ENCODE data around the gene WFDC2.
A peak's percentile ranks its signal among the peaks of the same experiment; 100 is the strongest.

The WFDC2 gene

GRCh38 chr20:45509091-45509490 is 39.5 kb downstream of the WFDC2 start:
- Histone ChIP-seq H3K4ac (ENCODE audit: low read depth in 1 of 2, low read length in 2 of 2) (no peak overlapping the region), H2BK12ac (ENCODE audit: low read length in 2 of 2) (no peak overlapping the region), H2AFZ (ENCODE audit: low read depth, low read length) (no peak overlapping the region), H3K18ac (ENCODE audit: low read depth in 1 of 2, low read length in 2 of 2) (no peak overlapping the region), H4K8ac (ENCODE audit: low read length) (no peak overlapping the region), H2BK15ac (ENCODE audit: low read depth, poor library complexity, severe bottlenecking) (no peak overlapping the region), H3K9ac (ENCODE audit: low read length) (no peak overlapping the region), H3K79me1 (replicated peaks; ENCODE audit: low read length, poor library complexity, severe bottlenecking) (no peaks in the 10 kb centered on the region), H3K4me1 (ENCODE audit: control insufficient read depth, insufficient read depth, low read depth, low read length) (no peaks in the 10 kb centered on the region), H2BK5ac (ENCODE audit: low read depth, low read length, poor library complexity, severe bottlenecking) (no peak overlapping the region), H2AK5ac (ENCODE audit: low read length, severe bottlenecking) (no peak overlapping the region), H3K4me3 (ENCODE audit: insufficient read depth in 1 of 2, low read depth in 1 of 2, low read length in 2 of 2) (no peak overlapping the region), H3K14ac (ENCODE audit: low read length in 2 of 2) (no peak overlapping the region), H3K36me3 (ENCODE audit: control insufficient read depth in 1 of 2, insufficient read depth in 2 of 2, low read depth in 1 of 2, low read length in 2 of 2) (no peaks in the 10 kb centered on the region), H4K91ac (ENCODE audit: low read length) (no peak overlapping the region), H3K9me3 (ENCODE audit: control insufficient read depth, low read length) (no peaks in the 10 kb centered on the region), H3K23ac (ENCODE audit: low read length in 2 of 2) (no peak overlapping the region), H3K27ac (ENCODE audit: low read length, poor library complexity, severe bottlenecking) (no peak overlapping the region), H3K27me3 (ENCODE audit: control insufficient read depth in 1 of 2, insufficient read depth in 1 of 2, low read length in 2 of 2) (peaks cover 0 to 10% of the 10 kb centered on the region in 2 experiments), H3K4me2 (ENCODE audit: low read length, poor library complexity, severe bottlenecking) (no peak overlapping the region), H2BK120ac (ENCODE audit: low read depth, low read length) (no peak overlapping the region)
- no peak for DNase-seq
- WGBS, result 79% methylated on average over 4 of the region's 4 CpGs

GRCh38 chr20:45510242-45510862 is 40.8 kb downstream of the WFDC2 start:
- H3K18ac ChIP-seq (ENCODE audit: low read depth in 1 of 2, low read length in 2 of 2), result no peak overlapping the region
- no peak overlapping the region for H2BK12ac ChIP-seq (ENCODE audit: low read length in 2 of 2)
- no peak overlapping the region for H3K14ac ChIP-seq (ENCODE audit: low read length in 2 of 2)
- no peak overlapping the region for H3K4ac ChIP-seq (ENCODE audit: low read depth in 1 of 2, low read length in 2 of 2)
- H3K9me3 ChIP-seq (ENCODE audit: control insufficient read depth, low read length), result no peaks in the 10 kb centered on the region
- H3K4me1 ChIP-seq (ENCODE audit: control insufficient read depth, insufficient read depth, low read depth, low read length), result no peaks in the 10 kb centered on the region
- H3K36me3 ChIP-seq (ENCODE audit: control insufficient read depth in 1 of 2, insufficient read depth in 2 of 2, low read depth in 1 of 2, low read length in 2 of 2), result no peaks in the 10 kb centered on the region
- no peak overlapping the region for H3K27ac ChIP-seq (ENCODE audit: low read length, poor library complexity, severe bottlenecking)
- peak; percentile 3 for DNase-seq
- H3K4me2 ChIP-seq (ENCODE audit: low read length, poor library complexity, severe bottlenecking), result no peak overlapping the region
- no peak overlapping the region for H3K9ac ChIP-seq (ENCODE audit: low read length)
- 74% methylated on average over 5 of the region's 5 CpGs for WGBS
- peaks cover 0 to 15% of the 10 kb centered on the region in 2 experiments for H3K27me3 ChIP-seq (ENCODE audit: control insufficient read depth in 1 of 2, insufficient read depth in 1 of 2, low read length in 2 of 2)
- no peaks in the 10 kb centered on the region for H3K79me1 ChIP-seq (replicated peaks; ENCODE audit: low read length, poor library complexity, severe bottlenecking)
- H2BK120ac ChIP-seq (ENCODE audit: low read depth, low read length), result no peak overlapping the region
- H4K8ac ChIP-seq (ENCODE audit: low read length), result no peak overlapping the region
- no peak overlapping the region for H4K91ac ChIP-seq (ENCODE audit: low read length)
- no peak overlapping the region for H2AFZ ChIP-seq (ENCODE audit: low read depth, low read length)
- no peak overlapping the region for H2AK5ac ChIP-seq (ENCODE audit: low read length, severe bottlenecking)
- H3K23ac ChIP-seq (ENCODE audit: low read length in 2 of 2), result no peak overlapping the region
- H2BK15ac ChIP-seq (ENCODE audit: low read depth, poor library complexity, severe bottlenecking), result no peak overlapping the region
- H3K4me3 ChIP-seq (ENCODE audit: insufficient read depth in 1 of 2, low read depth in 1 of 2, low read length in 2 of 2), result no peak overlapping the region
- no peak overlapping the region for H2BK5ac ChIP-seq (ENCODE audit: low read depth, low read length, poor library complexity, severe bottlenecking)

GRCh38 chr20:45515147-45515913 is 45.8 kb downstream of the WFDC2 start, which contains the start of gene SPINT3:
TSS of gene SPINT3 (minus strand) at chr20:45515622. CDS start at chr20:45515608, 14 bp downstream.
- H2AK5ac ChIP-seq (ENCODE audit: low read length, severe bottlenecking), result no peak within 1 kb of the TSS
- no peak within 1 kb of the TSS for H3K18ac ChIP-seq (ENCODE audit: low read depth in 1 of 2, low read length in 2 of 2)
- H2AFZ ChIP-seq (ENCODE audit: low read depth, low read length), result no peak within 1 kb of the TSS
- DNase-seq, result no peak
- H4K91ac ChIP-seq (ENCODE audit: low read length), result no peak within 1 kb of the TSS
- no peak within 1 kb of the TSS for H3K4me2 ChIP-seq (ENCODE audit: low read length, poor library complexity, severe bottlenecking)
- no peak within 1 kb of the TSS for H2BK5ac ChIP-seq (ENCODE audit: low read depth, low read length, poor library complexity, severe bottlenecking)
- no peak within 1 kb of the TSS for H3K23ac ChIP-seq (ENCODE audit: low read length in 2 of 2)
- WGBS, result 67% methylated on average over 5 of the region's 5 CpGs
- no peak within 1 kb of the TSS for H2BK12ac ChIP-seq (ENCODE audit: low read length in 2 of 2)
- H2BK120ac ChIP-seq (ENCODE audit: low read depth, low read length), result no peak within 1 kb of the TSS
- peaks cover 0 to 30% of the 10 kb centered on the region in 2 experiments for H3K27me3 ChIP-seq (ENCODE audit: control insufficient read depth in 1 of 2, insufficient read depth in 1 of 2, low read length in 2 of 2)
- H3K9me3 ChIP-seq (ENCODE audit: control insufficient read depth, low read length), result no peaks in the 10 kb centered on the region
- no peak within 1 kb of the TSS for H3K27ac ChIP-seq (ENCODE audit: low read length, poor library complexity, severe bottlenecking)
- no peak within 1 kb of the TSS for H3K4ac ChIP-seq (ENCODE audit: low read depth in 1 of 2, low read length in 2 of 2)
- no peak within 1 kb of the TSS for H2BK15ac ChIP-seq (ENCODE audit: low read depth, poor library complexity, severe bottlenecking)
- H3K4me3 ChIP-seq (ENCODE audit: insufficient read depth in 1 of 2, low read depth in 1 of 2, low read length in 2 of 2), result no peak within 1 kb of the TSS
- no peak within 1 kb of the TSS for H3K14ac ChIP-seq (ENCODE audit: low read length in 2 of 2)
- no peaks in the 10 kb centered on the region for H3K4me1 ChIP-seq (ENCODE audit: control insufficient read depth, insufficient read depth, low read depth, low read length)
- no peaks in the 10 kb centered on the region for H3K36me3 ChIP-seq (ENCODE audit: control insufficient read depth in 1 of 2, insufficient read depth in 2 of 2, low read depth in 1 of 2, low read length in 2 of 2)
- H3K79me1 ChIP-seq (replicated peaks; ENCODE audit: low read length, poor library complexity, severe bottlenecking), result no peaks in the 10 kb centered on the region
- no peak within 1 kb of the TSS for H3K9ac ChIP-seq (ENCODE audit: low read length)
- H4K8ac ChIP-seq (ENCODE audit: low read length), result no peak within 1 kb of the TSS

- Histone ChIP-seq H2BK15ac (ENCODE audit: low read depth, poor library complexity, severe bottlenecking) (no peak overlapping the region), H3K4me2 (ENCODE audit: low read length, poor library complexity, severe bottlenecking) (no peak overlapping the region), H2BK12ac (ENCODE audit: low read length in 2 of 2) (no peak overlapping the region), H3K14ac (ENCODE audit: low read length in 2 of 2) (no peak overlapping the region), H3K79me1 (replicated peaks; ENCODE audit: low read length, poor library complexity, severe bottlenecking) (no peaks in the 10 kb centered on the region), H3K9me3 (ENCODE audit: control insufficient read depth, low read length) (no peaks in the 10 kb centered on the region), H3K4ac (ENCODE audit: low read depth in 1 of 2, low read length in 2 of 2) (no peak overlapping the region), H3K18ac (ENCODE audit: low read depth in 1 of 2, low read length in 2 of 2) (no peak overlapping the region), H3K9ac (ENCODE audit: low read length) (no peak overlapping the region), H2BK5ac (ENCODE audit: low read depth, low read length, poor library complexity, severe bottlenecking) (no peak overlapping the region), H4K8ac (ENCODE audit: low read length) (no peak overlapping the region), H3K23ac (ENCODE audit: low read length in 2 of 2) (no peak overlapping the region), H2AFZ (ENCODE audit: low read depth, low read length) (no peak overlapping the region), H4K91ac (ENCODE audit: low read length) (no peak overlapping the region), H3K27ac (ENCODE audit: low read length, poor library complexity, severe bottlenecking) (no peak overlapping the region), H3K4me3 (ENCODE audit: insufficient read depth in 1 of 2, low read depth in 1 of 2, low read length in 2 of 2) (no peak overlapping the region), H3K36me3 (ENCODE audit: control insufficient read depth in 1 of 2, insufficient read depth in 2 of 2, low read depth in 1 of 2, low read length in 2 of 2) (no peaks in the 10 kb centered on the region), H3K4me1 (ENCODE audit: control insufficient read depth, insufficient read depth, low read depth, low read length) (no peaks in the 10 kb centered on the region), H2AK5ac (ENCODE audit: low read length, severe bottlenecking) (no peak overlapping the region), H2BK120ac (ENCODE audit: low read depth, low read length) (no peak overlapping the region), H3K27me3 (ENCODE audit: control insufficient read depth in 1 of 2, insufficient read depth in 1 of 2, low read length in 2 of 2) (peaks cover 10 to 42% of the 10 kb centered on the region in 2 experiments)
- 65% methylated on average over 1 of the region's 2 CpGs for WGBS
- no peak for DNase-seq
Observed at GRCh38 chr20:45518282-45518681, 48.7 kb downstream of the WFDC2 start.
